Right renal cortex interstitium (tissue), 3 donors: ENCODE results near the gene PSMD3. TPM values are rescaled to one million over a fixed set of nuclear protein-coding genes. Genes with fewer than 3 reads are reported as not detected.
A peak's percentile ranks its signal among the peaks of the same experiment; 100 is the strongest.

ENCODE experiments used
- DNase-seq, 3 donors: peaks; one replicate each; pipeline ENCODE4 v3.0.0-alpha.2; 2013; ENCODE audit warnings: low read depth in 3 of 3, low spot score in 2 of 3
- polyA plus RNA-seq, 3 donors: library from polyadenylated mRNA; unstranded; fragments of 120-200 nt; gene quantifications; one replicate each; pipeline ENCODE4 v1.2.1, GENCODE V29; 2013; ENCODE audit not compliant: insufficient read length in 3 of 3

PSMD3 gene
- polyA plus RNA-seq, 3 donors, result 109 to 119 (median 109) TPM

GRCh38 chr17:40038882-40039513 lies 58.4 kb downstream of the PSMD3 start:
- DNase-seq, result peak in 2 of 3 donors; percentile 52 to 61

GRCh38 chr17:40041196-40041595 lies 60.6 kb downstream of the PSMD3 start:
- DNase-seq, result no peak

Other genes starting within 250 kb of the PSMD3 start
- 10 to 100 TPM; 29.0 to 31.9 (median 30.6) TPM for gene GRB7, start 242.9 kb upstream of the PSMD3 start, polyA plus RNA-seq
- gene IKZF3, start 116.5 kb upstream of the PSMD3 start, polyA plus RNA-seq, result under 1 TPM; 0.18 to 0.27 (median 0.21) TPM
- gene ZPBP2, start 112.6 kb upstream of the PSMD3 start, polyA plus RNA-seq, result not detected
- gene GSDMB, start 62.2 kb upstream of the PSMD3 start, polyA plus RNA-seq, result 1 to 10 TPM; 8.2 to 9.2 (median 9.2) TPM
- 100 to 1,000 TPM in 2 of 3 donors, 10 to 100 TPM in 1; 82.2 to 108 (median 108) TPM for gene ORMDL3, start 53.2 kb upstream of the PSMD3 start, polyA plus RNA-seq
- gene LRRC3C, start 53.1 kb upstream of the PSMD3 start, polyA plus RNA-seq, result not detected
- gene GSDMA, start 17.8 kb upstream of the PSMD3 start, polyA plus RNA-seq, result 1 to 10 TPM in 2 of 3 donors, under 1 TPM in 1; 0.32 to 4.0 (median 2.2) TPM
- not detected for gene CSF3, start 34.6 kb downstream of the PSMD3 start, polyA plus RNA-seq
- gene MED24, start 73.6 kb downstream of the PSMD3 start, polyA plus RNA-seq, result 10 to 100 TPM; 79.6 to 96.7 (median 84.5) TPM
- 10 to 100 TPM; 50.5 to 54.3 (median 50.7) TPM for gene THRA, start 82.2 kb downstream of the PSMD3 start, polyA plus RNA-seq
- gene NR1D1, start 119.8 kb downstream of the PSMD3 start, polyA plus RNA-seq, result 1 to 10 TPM; 2.8 to 4.2 (median 4.1) TPM
- 100 to 1,000 TPM; 154 to 184 (median 157) TPM for gene MSL1, start 141.2 kb downstream of the PSMD3 start, polyA plus RNA-seq
- 10 to 100 TPM; 95.8 to 98.8 (median 96.1) TPM for gene CASC3, start 159.7 kb downstream of the PSMD3 start, polyA plus RNA-seq
- 1 to 10 TPM; 5.4 to 6.6 (median 5.8) TPM for gene RAPGEFL1, start 196.7 kb downstream of the PSMD3 start, polyA plus RNA-seq
- gene WIPF2, start 238.5 kb downstream of the PSMD3 start, polyA plus RNA-seq, result 10 to 100 TPM; 26.1 to 28.5 (median 27.8) TPM